K562 (cell line): ENCODE data around the gene ZCCHC14. TPM values are rescaled to one million over a fixed set of nuclear protein-coding genes. Genes with fewer than 3 reads are reported as not detected.
A peak's percentile ranks its signal among the peaks of the same experiment; 100 is the strongest.

Experiments
- ATAC-seq: fragments of 200-7000 bp; cut with Tn5 transposase; 3 replicates; pipeline ENCODE4 v1.9.1; 2020; ENCODE audit warnings: moderate library complexity
- BruUV-seq: library from RNA; stranded (reverse); fragments of 400-500 nt; replicated peaks from 2 replicates; lab custom pipeline; 2021; lab: Mats Ljungman, UMichigan
- CTCF ChIA-PET: fragments of 300-600 bp; formaldehyde crosslinking; extraction: SDS; loops from one replicate; lab custom pipeline; 2021; ENCODE audit warnings: low intra/inter-chr PET ratio; lab: Yijun Ruan, JAX
- POLR2A ChIA-PET: fragments of 300-600, 350-650 bp; sonication (Branson Sonifier 250); formaldehyde crosslinking; extraction: SDS; loops from one replicate; lab custom pipeline; 2021; ENCODE audit warnings: antibody characterized with exemption, inconsistent platforms; lab: Yijun Ruan, JAX
- DNase-seq, 4 experiments: peaks; one replicate each; pipeline versions ENCODE4 v3.0.0 to v3.0.0-alpha.2; 2011 to 2018; ENCODE audit warnings: low spot score in 3 of 4, mixed read lengths in 3 of 4; ENCODE audit errors: extremely low read depth in 1 of 4
- FAIRE-seq: peaks from 2 replicates; lab custom pipeline; 2011; peaks lifted over from hg19 to GRCh38; lab: Jason Lieb, UNC
- H2AFZ ChIP-seq: 2 replicates; pipeline ENCODE4 v1.6.0; 2011; ENCODE audit warnings: low read depth, low read length, control low read depth, inconsistent platforms
- H3K27ac ChIP-seq: fragments of 200-600 bp; 3 replicates; pipeline ENCODE4 v1.8.0; 2011; ENCODE audit warnings: low read depth, mild to moderate bottlenecking, control low read depth, inconsistent platforms, low read length, moderate library complexity, mixed read lengths; ENCODE audit errors: extremely low read depth
- H3K27me3 ChIP-seq, 2 experiments: fragments of 300-600 bp in 1 of 2; 2 replicates in 1 of 2; 3 replicates in 1 of 2; pipeline versions ENCODE4 v1.6.0 to v1.8.0; 2011; ENCODE audit warnings: inconsistent platforms in 2 of 2, low read length in 2 of 2, mild to moderate bottlenecking in 1 of 2, mixed read lengths in 1 of 2, moderate library complexity in 1 of 2; ENCODE audit not compliant: control insufficient read depth in 2 of 2, insufficient read depth in 2 of 2
- H3K36me3 ChIP-seq: fragments of 300-600 bp; 3 replicates; pipeline ENCODE4 v1.8.0; 2011; ENCODE audit warnings: mild to moderate bottlenecking, low read length, inconsistent platforms; ENCODE audit not compliant: control insufficient read depth, insufficient read depth
- H3K4me1 ChIP-seq, 2 experiments: fragments of 200-600 bp in 1 of 2; replicated peaks in 1 of 2; 2 replicates in 1 of 2; 3 replicates in 1 of 2; pipeline versions ENCODE4 v1.5.1 to v1.8.0; 2011; ENCODE audit warnings: inconsistent platforms in 2 of 2, low read length in 2 of 2, mild to moderate bottlenecking in 1 of 2, mixed read lengths in 1 of 2, moderate library complexity in 1 of 2; ENCODE audit not compliant: control insufficient read depth in 2 of 2, insufficient read depth in 2 of 2
- H3K4me2 ChIP-seq: 2 replicates; pipeline ENCODE4 v1.6.1; 2011; ENCODE audit warnings: low read length, control low read depth, inconsistent platforms, mixed read lengths; ENCODE audit not compliant: insufficient read depth
- H3K4me3 ChIP-seq: fragments of 200-600 bp; sonication (generic), shearing (Covaris generic); 2 replicates; pipeline ENCODE4 v1.5.1; 2016; ENCODE audit warnings: control low read depth, inconsistent platforms
- H3K79me2 ChIP-seq: fragments of 200-600 bp; 3 replicates; pipeline ENCODE4 v1.8.0; 2011; ENCODE audit warnings: low read length, inconsistent platforms; ENCODE audit not compliant: control insufficient read depth, insufficient read depth
- H3K9ac ChIP-seq, 2 experiments: 2 replicates each; pipeline versions ENCODE4 v1.6.0 to v1.6.1; 2011; ENCODE audit warnings: low read depth in 2 of 2, low read length in 2 of 2, control low read depth in 1 of 2, inconsistent platforms in 1 of 2, mild to moderate bottlenecking in 1 of 2, mixed read lengths in 1 of 2; ENCODE audit not compliant: insufficient read depth in 1 of 2
- H3K9me1 ChIP-seq: one replicate; pipeline ENCODE4 v1.6.0; 2011; ENCODE audit warnings: inconsistent platforms, mild to moderate bottlenecking, low read length, moderate library complexity; ENCODE audit not compliant: control insufficient read depth, insufficient read depth
- H3K9me3 ChIP-seq: replicated peaks from 2 replicates; pipeline ENCODE4 v1.5.1; 2011; ENCODE audit warnings: low read depth, low read length, inconsistent platforms; ENCODE audit not compliant: control insufficient read depth, insufficient read depth
- H4K20me1 ChIP-seq: replicated peaks from 2 replicates; pipeline ENCODE4 v1.6.1; 2011; ENCODE audit warnings: low read length, inconsistent platforms, mixed read lengths; ENCODE audit not compliant: control insufficient read depth, insufficient read depth
- ARNT ChIP-seq, 2 experiments: fragments of 450-650 bp; IDR thresholded peaks; 2 replicates each; pipeline ENCODE4 v1.6.1; 2016; ENCODE audit warnings: mild to moderate bottlenecking in 1 of 2
- BCOR ChIP-seq: fragments of 450-650 bp; IDR thresholded peaks from 2 replicates; pipeline ENCODE4 v1.6.1; 2016
- CTCF ChIP-seq, 3 experiments: IDR thresholded peaks in 2 of 3; conservative IDR thresholded peaks in 1 of 3; 2 replicates each; pipeline ENCODE4 v1.5.1; 2011 to 2012; ENCODE audit warnings: low read length in 3 of 3, mild to moderate bottlenecking in 3 of 3, control low read depth in 2 of 3, improper control_type of control experiment in 1 of 3, inconsistent platforms in 1 of 3, low read depth in 1 of 3, mixed read lengths in 1 of 3, moderate library complexity in 1 of 3; ENCODE audit not compliant: insufficient read depth in 2 of 3
- NCOA4 ChIP-seq: fragments of 450-650 bp; IDR thresholded peaks from 2 replicates; pipeline ENCODE4 v1.6.1; 2018; ENCODE audit warnings: mild to moderate bottlenecking; ENCODE audit not compliant: partially characterized antibody
- RAD21 ChIP-seq, 2 experiments: fragments of 250-450 bp in 1 of 2; fragments of 450-650 bp in 1 of 2; sonication (Bioruptor Pico) in 1 of 2; formaldehyde crosslinking in 1 of 2; IDR thresholded peaks in 1 of 2; conservative IDR thresholded peaks in 1 of 2; 2 replicates each; pipeline versions ENCODE4 v1.4.0 to v1.8.0; 2020 to 2022; ENCODE audit warnings: mild to moderate bottlenecking in 2 of 2, moderate library complexity in 1 of 2
- ZNF239 ChIP-seq: fragments of 250-450 bp; sonication (Bioruptor Pico); IDR thresholded peaks from 2 replicates; pipeline ENCODE4 v1.4.0; 2020; ENCODE audit warnings: mild to moderate bottlenecking
- WGBS: fragments of 100-300 bp; shearing (Covaris generic); methylation state at CpG from one replicate; pipeline ENCODE4 v1.1.6; 2016; ENCODE audit warnings: low coverage, mixed read lengths; ENCODE audit not compliant: insufficient coverage; ENCODE audit errors: missing lambda C conversion rate; 5-methylcytosine and 5-hydroxymethylcytosine counted together
- in situ Hi-C: fragments of 300-500 bp; cut with MboI; formaldehyde crosslinking; loops from 4 replicates; pipeline ENCODE4 v1.15.0; 2018; ENCODE audit warnings: inconsistent platforms, mixed read lengths
- intact Hi-C: fragments of 100-400 bp; cut with micrococcal nuclease; formaldehyde crosslinking; loops from 2 replicates; pipeline ENCODE4 v1.14.2; 2022
- polyA plus RNA-seq, 8 experiments: library from polyadenylated mRNA; depleted of rRNA in 4 of 8; stranded (reverse) in 5 of 8; unstranded in 3 of 8; fragments of >200 nt; fragmentation: Nextera tagmentation in 2 of 8; fragmentation: Illumina TruSeq in 1 of 8; extraction: Ambion mirVana in 2 of 8; extraction: Trizol in 1 of 8; gene quantifications; 2 replicates each; pipeline versions ENCODE4 v1.2.1 to v1.2.3, GENCODE V29; 2011 to 2014; ENCODE audit warnings: inconsistent platforms in 1 of 8, missing spikeins in 1 of 8
- total RNA-seq, 7 experiments: library from RNA; depleted of rRNA in 6 of 7; stranded (reverse); fragments of >200 nt in 6 of 7; fragmentation: Illumina TruSeq in 2 of 7; extraction: Trizol in 2 of 7; gene quantifications; 2 replicates each; pipeline versions ENCODE4 v1.2.1 to v1.2.3, GENCODE V29; 2011 to 2021; ENCODE audit warnings: low replicate concordance in 1 of 7

ZCCHC14 gene
- total and polyA plus RNA-seq, 9 of the 15 experiments (the other 6 are each of a cell fraction or from before 2014, with no cell fraction given): 1.5 to 12.4 (median 2.9) TPM

- ChIA-PET POLR2A (no interaction called here), CTCF (interaction anchor here (1.6 kb wide), 1 partner anchor 109 kb away, joined by 7 read pairs; no protein-coding TSS in a partner anchor)
- in situ Hi-C loops (no loop called here), intact Hi-C loops (no loop called here)
- BruUV-seq: no TSS peak
- Histone ChIP-seq H3K27ac (no peak overlapping the region), H3K9ac (no peak overlapping the region), H4K20me1 (no peaks in the 10 kb centered on the region), H3K9me3 (no peaks in the 10 kb centered on the region), H2AFZ (no peak overlapping the region), H3K4me1 (peaks cover 0 to 3% of the 10 kb centered on the region in 2 experiments; a peak in 1 of 5 replicates), H3K4me2 (no peak overlapping the region), H3K9me1 (peaks cover 3% of the 10 kb centered on the region), H3K36me3 (no peaks in the 10 kb centered on the region), H3K27me3 (peaks cover 10 to 34% of the 10 kb centered on the region in 2 experiments; a peak in 4 of 5 replicates), H3K4me3 (no peak overlapping the region), H3K79me2 (no peaks in the 10 kb centered on the region)
- DNase-seq (no peak), FAIRE-seq (no peak), ATAC-seq (no peak)
- 0% methylated on average over 4 of the region's 4 CpGs for WGBS
- TF ChIP-seq CTCF (IDR thresholded peaks at IDR 0.05 in 2 of 3, conservative IDR thresholded peaks at IDR 0.05 in 1 of 3; ENCODE audit: insufficient read depth in 2 of 3, low read depth in 1 of 3, low read length in 3 of 3): peak in 1 of 3 experiments; percentile 21; a peak in 1 of 6 replicates
- TF ChIP-seq RAD21 (CRISPR knock-in tag; conservative IDR thresholded peaks at IDR 0.05 in 1 of 2, IDR thresholded peaks at IDR 0.05 in 1 of 2): peak in 1 of 2 experiments; percentile 11; a peak in 1 of 4 replicates
- no peak for TF ChIP-seq ARNT (IDR thresholded peaks at IDR 0.05)
- no peak for TF ChIP-seq BCOR
- TF ChIP-seq NCOA4: no peak
- TF ChIP-seq ZNF239: no peak
Observed at GRCh38 chr16:87525352-87525751, 32.5 kb upstream of the ZCCHC14 start.
